Activated gamma-delta T cell (primary cell): Measurements from ENCODE around the gene HS3ST1.

Experiments
- DNase-seq: peaks from one replicate; lab custom pipeline; 2025; lab: John Stamatoyannopoulos, UW

The HS3ST1 gene

DNA sequence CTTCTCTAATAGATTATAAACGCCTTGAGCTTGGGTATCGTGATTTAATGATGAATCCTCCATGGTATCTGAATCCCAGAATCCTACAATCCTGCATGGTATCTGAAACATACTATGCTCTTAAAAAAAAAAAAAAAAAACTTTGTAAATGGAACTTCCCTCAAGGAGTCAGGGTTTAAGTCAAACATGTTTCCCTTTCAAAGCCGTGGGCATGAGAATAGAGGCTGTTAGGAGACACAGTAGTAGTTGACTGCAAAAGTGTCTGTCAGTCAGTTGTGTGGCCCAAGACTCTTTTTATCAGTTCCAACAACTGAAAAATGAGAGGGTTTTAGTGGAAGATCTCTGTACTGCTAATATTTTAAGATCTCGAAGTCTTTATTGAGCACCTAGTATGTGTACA lies 2.4 kb upstream of the HS3ST1 start:
- no peak for DNase-seq

DNA sequence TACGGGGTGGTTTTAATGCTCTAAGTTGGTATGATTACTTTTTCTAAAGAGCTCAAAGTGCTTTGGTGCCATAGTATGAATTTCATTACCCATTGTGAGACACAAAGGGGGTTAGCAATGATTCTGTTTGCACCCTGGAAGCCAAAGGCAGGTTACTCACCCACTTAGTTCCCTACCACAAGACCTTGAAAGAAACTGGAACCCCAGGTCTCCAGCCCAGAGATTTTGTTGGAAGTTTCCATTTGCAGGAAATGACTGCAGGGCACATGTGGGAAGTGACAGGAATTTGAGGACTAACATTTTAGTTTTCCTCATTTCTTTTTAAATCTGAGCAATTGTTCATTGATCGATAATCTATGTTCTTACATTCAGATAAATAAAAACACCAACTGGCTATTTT lies 1.8 kb upstream of the HS3ST1 start:
- DNase-seq: no peak

DNA sequence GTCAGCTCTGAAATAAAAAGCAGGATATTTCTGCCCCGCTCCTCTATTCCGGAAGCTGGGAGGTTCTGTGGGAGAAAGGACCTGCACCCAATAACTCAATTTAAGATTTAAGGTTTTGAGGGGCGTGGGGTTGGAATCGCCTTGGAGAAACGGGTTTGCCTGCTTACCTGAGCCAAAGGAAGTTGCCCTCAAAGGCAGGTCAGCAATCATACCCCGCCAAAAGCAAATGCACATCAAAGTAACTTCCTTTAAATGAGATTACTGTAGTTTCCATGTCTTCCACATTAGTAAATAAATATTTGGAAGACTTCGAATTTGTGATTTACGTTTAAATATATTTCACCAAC lies 978 bp upstream of the HS3ST1 start:
- DNase-seq: no peak

DNA sequence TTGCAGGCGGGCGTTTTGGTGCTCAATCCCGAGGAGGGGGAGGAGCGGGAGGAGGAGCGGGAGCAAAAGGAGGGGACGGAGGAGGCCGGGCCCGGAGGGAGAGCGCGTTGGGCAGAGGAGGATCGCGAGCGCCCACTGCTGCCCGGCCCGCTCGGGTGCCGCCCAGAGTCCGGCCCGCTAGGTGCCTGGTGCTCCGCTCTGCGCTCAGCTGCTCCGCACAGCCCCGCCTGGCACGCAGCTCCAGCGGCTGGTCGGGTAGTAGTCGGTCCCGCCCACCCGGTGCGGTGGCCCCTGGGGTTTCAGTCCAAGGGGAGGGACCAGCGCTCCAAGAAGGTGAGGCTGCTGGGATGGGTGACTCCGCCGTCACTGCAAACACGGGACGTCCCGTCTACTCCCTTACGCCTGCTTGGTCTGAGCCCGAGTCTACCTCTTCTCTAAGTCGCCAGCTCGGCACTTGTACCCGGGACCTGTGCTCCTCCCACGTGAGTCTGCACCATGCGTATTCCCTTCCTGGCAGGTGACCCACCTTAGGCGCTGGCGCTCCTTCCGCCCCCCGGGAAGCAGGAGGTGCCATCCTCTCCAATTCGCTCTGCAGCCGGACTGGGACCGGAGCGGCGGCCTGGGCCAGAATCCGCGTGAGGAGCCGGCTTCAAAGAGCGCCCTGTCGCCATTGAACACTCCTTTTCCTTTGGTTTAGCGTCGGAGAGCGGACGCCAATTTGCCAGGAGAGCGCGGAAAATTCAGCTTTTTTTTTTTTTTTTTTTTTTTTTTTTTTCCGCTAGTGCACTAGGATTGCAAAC lies 405 bp upstream of the HS3ST1 start:
- DNase-seq: no peak

DNA sequence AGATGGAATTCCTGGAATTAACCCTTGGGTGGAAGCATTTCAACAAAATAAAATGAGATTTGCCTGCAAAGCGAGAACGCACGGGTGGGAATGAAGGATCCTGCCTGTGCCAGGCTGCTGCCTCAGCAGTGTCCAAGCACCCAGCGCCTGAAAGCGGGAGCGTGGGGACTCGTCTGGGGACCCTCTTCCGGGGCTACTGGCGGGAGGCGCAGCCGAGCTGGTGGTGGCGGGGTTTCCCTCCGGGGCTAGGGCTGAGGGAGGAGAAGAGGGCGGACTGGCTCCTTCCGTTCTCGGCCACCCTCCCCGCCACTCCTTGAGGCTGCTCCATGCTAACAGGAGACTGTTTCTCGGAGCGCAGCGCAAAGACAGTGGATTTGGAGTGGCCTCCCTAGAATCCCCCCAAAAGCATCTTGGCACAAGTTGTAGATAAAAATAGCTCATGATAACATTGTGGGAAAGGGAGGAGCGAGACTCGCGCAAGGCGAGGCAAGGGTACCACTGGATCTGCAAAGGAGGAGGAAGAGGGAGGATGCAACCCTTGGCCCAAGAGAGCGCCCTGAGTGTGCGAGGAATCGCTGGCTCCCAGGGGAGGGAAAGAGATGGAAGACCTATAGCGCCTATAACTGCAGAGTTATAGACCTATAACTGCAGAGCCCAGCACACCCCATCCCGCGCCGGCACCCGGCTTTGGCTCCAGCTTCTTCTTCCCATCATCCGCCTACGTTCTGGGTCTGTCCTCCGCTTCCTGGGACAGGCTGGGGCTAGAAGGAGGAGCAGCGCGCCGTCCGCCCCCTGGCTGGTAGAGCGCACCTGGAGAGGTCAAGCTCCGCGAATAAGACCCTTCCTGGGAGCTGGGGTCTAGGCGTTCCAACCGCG lies 1.3 kb downstream of the HS3ST1 start:
- DNase-seq: no peak

DNA sequence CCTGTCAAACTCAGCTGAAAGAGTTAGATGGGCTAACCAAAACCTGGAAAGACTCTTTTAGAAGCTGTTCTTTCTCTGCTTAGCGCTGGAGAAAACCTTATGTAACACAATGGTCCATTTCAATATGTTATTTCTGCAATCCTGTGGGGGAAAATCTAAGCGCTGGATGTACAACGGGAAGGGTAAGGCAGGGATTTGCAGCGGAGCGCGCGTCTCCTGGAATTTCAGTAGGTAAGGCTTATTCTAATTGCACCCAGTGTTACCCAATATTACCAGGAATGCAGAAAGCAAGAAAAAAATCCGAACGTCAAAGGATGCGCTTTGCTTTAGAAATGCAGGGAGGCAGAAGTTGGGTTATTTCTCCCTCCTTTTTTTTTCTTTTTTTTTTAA lies 2.0 kb downstream of the HS3ST1 start:
- no peak for DNase-seq

DNA sequence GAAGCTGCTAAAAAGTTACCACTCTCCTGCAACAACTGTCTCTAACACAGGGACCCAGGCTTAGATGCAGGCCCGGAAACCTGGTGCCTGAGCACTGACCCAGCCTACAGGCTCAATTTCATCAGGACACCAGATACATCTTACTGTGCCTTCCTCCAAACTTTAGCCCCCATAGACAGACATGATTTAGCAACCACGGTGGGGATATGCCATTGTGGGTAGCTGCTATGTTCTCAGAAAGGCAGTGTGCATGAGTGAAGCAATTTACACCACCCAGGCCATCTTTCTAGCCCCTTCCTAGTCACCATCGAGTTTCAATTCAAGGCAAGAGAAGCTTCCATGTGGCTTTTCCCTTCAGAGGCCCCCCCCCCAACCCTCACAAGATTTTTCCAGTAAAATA lies 2.7 kb downstream of the HS3ST1 start:
- no peak for DNase-seq

DNA sequence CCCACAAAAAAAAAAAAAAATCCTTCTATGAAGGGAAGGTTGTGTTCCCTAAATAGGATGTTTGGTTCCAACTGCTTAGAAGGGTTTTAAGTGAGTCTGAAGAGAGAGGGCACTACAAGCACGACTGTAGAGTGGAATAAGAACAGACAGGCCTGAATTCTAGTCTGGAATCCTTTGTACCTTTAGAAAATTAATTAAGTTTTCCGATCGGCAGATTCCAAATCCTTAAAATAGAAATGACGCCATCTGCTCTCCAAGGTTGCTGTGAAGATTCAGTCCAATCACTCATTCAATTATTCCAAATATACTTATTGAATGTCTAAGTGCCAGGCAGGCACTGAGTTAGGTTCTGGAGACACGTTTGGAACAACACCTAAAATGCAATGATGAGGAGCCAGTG lies 3.8 kb downstream of the HS3ST1 start:
- DNase-seq: no peak

DNA sequence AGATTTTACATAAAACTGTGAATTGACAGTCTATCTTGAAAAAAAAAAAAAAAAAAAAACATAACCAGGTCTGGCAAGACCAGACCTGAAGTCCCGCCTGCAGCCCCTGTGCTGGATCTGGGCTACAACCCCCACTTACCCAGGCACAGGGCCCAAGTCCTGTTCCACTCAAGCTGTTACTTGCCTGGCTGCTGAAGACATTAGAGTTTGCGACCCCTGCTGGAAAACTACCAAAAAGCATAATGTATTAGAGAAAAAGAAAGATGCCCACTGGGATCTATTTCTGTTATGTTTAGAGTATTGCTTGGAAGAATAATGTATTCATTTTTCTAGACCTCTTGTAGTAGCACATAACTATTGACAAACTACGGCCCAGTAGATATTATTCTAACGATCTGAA lies 4.7 kb downstream of the HS3ST1 start:
- DNase-seq: no peak

DNA sequence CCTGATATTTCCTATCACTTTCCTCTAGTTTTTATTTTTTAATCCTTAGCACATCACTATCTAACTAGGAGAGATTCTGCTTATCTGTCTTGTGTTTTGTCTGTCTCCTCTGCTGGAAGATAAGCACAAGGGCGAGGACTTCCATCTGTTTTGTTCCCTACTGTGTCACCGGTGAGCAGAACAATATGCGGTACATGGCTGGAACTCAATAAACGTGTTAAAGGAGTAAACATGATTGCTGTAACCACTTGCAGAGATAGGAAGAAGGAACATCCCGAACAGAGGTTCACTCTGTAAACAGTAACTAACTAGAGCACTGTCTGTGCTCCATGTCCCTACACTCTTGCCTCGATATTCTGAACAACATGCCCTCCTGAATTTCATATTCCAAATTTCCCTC lies 5.2 kb downstream of the HS3ST1 start:
- no peak for DNase-seq

DNA sequence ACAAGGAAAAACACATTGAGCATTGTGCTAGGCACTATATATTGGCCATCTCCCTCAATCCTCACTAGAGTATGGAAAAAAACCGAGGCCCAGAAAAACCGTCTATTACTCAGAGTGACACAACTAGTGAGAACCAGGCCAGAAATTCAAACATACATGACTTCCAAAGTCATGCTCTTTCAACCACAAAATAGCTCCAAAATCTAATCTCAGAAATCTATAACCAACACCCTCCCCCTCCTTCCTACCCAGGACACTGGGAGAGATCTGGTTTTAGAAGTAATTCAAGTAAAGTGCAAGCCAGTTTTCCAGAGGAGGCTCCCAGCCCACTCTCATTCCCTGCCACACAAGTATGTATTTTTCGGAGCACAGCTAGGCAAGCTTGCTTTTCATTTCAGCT lies 7.6 kb downstream of the HS3ST1 start:
- no peak for DNase-seq

DNA sequence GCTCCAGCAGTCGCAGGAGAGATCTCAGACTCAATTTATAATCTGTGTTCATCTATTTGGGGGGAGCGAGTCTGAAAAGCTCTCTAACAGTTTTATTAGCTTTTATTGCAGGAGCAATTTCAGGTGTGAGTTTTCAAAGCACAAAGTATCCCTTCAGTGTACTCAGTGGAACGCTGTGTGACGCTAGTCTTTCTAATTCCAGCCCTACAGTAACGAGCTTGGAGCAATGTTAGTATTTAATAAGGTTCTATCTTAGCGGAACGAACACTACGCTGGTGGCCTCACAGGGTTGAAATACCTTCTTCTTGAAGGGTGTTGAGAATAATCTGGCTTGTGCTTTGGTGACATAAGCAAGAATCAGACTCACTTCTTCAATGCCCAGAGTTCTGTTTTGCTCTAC lies 8.4 kb downstream of the HS3ST1 start:
- DNase-seq: no peak

DNA sequence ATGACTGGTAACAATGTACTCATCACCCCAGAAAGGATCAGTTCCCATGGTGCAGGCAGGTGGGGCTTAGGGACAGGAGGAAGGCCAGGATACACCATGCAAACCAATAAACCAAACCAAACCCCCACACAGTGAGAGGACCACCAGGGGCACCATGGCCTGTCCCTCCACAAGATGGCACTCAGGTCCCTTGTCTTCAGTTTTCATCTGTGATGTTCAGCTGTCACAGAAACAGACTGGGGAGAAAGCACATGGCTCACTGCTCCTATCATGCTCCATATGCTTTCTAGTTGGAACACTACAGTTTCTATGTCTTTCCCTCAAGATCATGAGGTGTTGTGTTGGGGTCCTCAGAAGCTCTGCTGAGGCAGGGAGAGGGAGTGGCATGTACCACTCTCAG lies 10.1 kb downstream of the HS3ST1 start:
- no peak for DNase-seq

DNA sequence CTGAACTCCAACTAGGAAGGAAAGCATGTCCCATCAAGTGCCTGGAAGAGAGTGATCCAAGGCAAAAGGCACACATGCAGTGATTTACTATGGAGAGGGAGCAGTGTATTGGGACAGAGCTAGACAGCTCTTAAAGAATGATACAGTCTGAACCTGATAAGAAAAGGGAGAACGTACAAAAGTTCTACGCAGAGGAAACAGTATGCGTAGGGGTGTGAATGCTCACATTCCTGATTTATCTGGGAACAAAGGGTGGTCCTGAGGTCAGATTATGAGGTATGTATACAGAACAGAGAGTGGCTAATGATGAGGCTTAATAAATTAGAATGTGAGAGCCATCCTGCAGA lies 12.0 kb downstream of the HS3ST1 start:
- DNase-seq: no peak

DNA sequence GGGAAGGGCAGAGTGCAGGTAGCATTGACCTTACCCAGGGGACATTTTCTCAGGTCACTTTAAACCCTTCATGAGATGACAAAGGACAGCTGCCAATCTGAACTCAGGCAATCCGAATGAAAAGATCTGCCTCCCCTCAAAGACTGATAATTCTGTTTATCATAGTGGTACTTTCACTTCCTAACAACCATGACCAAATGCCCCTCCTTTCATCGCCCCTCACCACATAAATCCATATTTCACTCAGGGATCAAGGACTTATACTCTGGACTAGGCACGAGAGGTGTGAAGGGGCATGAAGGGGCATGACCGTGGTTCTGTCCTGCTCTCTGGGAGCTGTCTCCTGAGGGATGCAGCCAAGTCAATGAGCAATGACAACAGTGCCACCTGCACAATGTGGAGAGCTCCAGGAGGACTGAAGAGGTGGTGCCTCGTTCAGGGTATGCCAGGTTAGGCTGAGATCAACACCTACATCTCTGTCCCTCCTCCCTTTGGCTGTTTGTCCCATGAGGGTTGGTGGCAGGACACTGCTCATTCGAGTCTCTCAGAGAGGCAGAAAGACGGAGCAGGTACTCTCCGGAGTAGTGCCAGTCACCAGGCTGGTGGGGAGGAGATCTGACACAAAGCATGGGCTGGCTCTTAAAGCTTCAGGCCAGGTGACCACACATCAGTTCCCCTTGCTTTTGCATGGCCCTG lies 12.5 kb downstream of the HS3ST1 start:
- no peak for DNase-seq

DNA sequence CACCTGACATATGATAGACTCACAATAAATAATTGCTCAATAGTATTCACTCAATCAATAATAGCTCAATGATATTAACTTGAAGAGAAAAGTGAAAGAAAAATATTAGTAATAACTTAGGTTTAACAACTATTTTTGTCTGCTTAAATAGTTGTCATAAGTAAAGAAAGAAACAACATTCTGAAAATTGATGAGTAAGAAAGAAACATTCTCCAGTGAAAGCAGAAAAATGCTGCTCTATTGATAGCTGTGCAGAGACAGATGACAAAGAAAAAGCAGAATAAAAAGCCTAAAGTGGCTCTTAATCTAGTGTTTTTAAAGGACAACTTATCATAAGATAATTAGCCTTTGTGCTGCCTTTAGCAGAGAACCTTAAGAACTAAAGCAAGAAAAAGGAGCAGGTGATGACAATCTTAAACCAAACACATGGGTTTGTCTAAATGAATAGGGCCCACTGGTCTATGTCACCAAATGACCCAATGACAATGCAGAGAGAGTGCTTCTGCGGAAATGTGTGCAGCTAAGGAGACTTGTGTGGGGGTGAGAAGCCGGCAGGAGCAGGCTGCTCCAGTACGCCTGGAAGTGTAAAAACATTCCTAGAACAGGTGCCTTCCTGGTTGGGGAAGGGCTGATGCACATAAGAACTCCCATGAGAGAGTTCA lies 13.2 kb downstream of the HS3ST1 start:
- no peak for DNase-seq

DNA sequence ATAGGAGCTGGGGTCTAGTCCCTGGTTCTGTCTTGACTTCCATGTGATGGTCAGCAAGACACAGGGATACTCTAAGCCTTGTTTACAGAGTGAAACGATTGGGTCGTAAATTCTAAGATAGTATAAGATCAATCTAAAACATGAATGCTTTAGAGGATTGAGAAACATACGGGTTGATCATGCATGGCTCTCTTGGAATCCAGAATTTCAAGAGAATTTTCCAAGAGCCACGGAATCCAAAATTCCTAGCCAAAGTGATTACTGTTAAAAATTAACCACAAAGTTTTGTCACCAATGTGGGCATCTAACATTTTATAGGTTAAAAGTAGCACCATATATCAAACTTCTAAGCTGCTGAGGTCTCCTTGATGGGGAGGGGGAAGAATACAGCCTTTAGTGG lies 16.5 kb downstream of the HS3ST1 start:
- no peak for DNase-seq

DNA sequence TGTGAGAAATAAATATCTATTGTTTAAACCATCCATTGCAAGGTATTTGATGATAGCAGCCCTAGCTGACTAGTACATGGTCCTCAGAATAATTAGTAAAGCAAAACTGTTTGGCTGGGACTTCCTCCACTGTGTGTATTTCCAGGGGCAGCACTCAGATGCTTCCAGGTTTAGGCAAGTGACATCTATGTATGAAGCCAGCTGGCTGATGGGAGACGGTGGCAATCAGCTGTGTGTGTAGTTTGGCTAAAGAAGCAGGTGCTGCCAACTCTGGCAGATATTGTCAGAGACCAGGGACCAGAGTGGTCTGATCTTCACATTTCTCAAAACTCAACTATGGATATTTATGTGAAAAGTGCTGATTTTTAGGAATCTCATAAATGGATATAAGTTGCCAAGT lies 19.1 kb downstream of the HS3ST1 start:
- DNase-seq: no peak

DNA sequence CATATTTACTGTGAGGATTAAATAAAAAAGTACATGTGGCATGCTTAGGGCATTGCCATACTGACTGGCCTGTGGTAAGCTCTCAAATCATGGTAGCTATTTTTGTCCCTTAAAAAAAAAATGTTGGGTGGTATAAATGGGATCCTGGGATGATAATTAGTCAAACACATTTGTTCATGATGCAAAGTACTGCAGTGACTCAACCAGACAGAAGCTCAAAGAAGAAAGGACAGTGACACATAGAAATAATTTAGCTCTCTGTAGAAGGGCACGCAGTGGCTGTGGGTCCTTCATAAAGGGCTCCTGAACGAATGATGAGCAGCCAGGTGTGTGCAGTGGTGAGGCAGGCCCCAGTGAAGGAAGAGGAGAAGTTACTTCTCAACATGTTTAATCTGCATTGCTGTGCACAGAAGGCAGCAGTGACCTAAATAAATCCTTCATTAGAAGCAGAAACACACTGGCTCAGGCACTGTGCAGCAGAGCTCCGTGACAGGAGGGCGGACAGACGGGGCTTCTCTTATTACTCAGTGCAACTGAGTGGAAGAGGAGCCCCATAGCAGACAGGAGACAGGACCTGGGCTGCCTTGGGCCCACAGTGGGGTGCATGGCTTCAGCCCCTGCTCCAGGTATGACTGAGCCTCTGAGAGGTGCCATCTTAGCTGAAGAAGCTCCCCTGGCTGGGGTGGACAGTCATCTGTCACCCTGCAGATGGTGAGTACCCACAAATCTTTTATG lies 20.3 kb downstream of the HS3ST1 start:
- no peak for DNase-seq

DNA sequence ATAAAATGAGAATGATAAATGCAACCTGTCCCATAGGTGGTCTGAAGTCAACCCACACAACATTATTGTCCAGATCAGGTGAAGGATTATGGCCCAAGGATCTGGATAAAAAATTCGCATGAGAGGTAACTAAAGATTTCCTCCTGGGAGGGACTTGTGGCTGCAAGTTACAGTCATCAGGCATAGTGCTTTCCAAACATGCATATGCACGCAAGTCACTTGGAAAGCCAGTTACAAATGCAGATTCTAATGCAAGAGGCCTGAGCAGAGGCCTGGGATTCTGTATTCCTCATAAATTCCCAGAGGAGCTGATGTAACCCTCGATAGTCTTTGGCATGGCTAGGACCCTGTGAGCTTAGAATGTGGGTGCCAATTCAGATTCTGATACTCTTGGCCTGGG lies 21.1 kb downstream of the HS3ST1 start:
- no peak for DNase-seq

DNA sequence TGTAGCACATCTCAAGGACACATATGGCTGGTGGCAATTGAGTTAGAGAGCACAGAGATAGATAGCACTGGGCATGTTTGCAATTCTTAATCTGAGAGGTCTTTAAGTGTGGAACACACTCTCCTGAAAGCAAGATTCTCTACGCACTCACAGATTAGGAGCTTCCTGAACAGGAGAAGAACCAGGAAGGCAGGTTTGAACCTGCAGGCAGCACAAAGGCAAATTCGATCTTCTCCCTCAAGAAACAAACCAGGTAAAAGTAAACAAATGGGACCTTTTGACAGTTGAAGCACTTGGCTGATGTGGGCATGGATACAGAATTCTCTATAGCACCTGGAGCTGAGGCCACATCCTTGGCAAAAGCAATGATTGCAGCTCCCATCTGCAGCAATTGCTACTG lies 24.3 kb downstream of the HS3ST1 start:
- DNase-seq: no peak

DNA sequence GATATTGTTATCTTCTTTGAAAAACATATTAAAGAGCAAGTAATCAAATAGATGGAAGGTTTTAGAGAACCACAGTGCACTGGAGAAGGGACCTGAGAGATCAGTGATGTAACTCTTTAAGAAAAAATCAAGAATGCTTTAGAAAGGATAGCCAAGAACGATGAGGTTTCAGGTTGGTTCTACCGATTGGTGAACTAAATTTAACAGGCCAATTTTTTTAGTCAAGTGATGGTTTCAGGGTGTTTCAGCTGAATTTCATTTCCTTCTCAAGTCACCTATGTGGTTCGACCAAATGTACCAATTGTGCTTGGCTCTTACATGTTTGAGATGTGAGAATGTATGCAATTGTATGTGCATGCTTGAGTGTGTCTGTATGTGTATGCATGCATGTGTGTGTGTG lies 26.5 kb downstream of the HS3ST1 start:
- DNase-seq: no peak
